ENCODE measurements around the gene WDR89.

The WDR89 gene

DNA sequence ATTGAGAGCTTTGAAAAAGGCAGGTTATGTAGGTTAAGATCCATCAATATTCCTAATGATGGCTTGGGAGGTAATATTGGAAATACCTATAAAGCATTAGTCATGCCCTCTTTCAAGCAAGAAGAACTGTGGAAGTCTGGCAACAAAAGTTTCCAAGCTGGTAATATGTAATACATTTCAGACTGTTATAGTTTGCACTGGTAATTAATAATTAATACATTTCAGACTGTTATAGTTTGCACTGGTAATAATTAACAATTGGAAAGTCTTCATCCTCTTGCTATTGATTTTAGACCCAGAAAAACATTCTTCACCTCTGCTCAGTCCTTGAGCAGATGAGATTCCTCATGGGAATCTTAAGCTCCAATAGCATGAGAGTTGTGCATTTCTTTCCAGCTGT lies 29.0 kb upstream of the WDR89 start:
- H3K27me3 ChIP-seq (ENCODE audit: insufficient read depth, poor library complexity, severe bottlenecking): no peaks in the 10 kb centered on the region
- H3K4me3 ChIP-seq (replicated peaks; ENCODE audit: insufficient read depth, low read length): no peak overlapping the region
- no peak for DNase-seq (ENCODE audit: low read depth in 1 of 2, low spot score in 1 of 2)
- H3K27ac ChIP-seq (replicated peaks): no peak overlapping the region
- TF ChIP-seq GABPA (IDR thresholded peaks at IDR 0.05; ENCODE audit: low read depth): no peak
- no peak for TF ChIP-seq CTCF (IDR thresholded peaks at IDR 0.05; ENCODE audit: insufficient read depth, low read length)
- no peak for TF ChIP-seq POLR2AphosphoS5 (IDR thresholded peaks at IDR 0.05; ENCODE audit: low read depth)
- TF ChIP-seq, protein P1, sequence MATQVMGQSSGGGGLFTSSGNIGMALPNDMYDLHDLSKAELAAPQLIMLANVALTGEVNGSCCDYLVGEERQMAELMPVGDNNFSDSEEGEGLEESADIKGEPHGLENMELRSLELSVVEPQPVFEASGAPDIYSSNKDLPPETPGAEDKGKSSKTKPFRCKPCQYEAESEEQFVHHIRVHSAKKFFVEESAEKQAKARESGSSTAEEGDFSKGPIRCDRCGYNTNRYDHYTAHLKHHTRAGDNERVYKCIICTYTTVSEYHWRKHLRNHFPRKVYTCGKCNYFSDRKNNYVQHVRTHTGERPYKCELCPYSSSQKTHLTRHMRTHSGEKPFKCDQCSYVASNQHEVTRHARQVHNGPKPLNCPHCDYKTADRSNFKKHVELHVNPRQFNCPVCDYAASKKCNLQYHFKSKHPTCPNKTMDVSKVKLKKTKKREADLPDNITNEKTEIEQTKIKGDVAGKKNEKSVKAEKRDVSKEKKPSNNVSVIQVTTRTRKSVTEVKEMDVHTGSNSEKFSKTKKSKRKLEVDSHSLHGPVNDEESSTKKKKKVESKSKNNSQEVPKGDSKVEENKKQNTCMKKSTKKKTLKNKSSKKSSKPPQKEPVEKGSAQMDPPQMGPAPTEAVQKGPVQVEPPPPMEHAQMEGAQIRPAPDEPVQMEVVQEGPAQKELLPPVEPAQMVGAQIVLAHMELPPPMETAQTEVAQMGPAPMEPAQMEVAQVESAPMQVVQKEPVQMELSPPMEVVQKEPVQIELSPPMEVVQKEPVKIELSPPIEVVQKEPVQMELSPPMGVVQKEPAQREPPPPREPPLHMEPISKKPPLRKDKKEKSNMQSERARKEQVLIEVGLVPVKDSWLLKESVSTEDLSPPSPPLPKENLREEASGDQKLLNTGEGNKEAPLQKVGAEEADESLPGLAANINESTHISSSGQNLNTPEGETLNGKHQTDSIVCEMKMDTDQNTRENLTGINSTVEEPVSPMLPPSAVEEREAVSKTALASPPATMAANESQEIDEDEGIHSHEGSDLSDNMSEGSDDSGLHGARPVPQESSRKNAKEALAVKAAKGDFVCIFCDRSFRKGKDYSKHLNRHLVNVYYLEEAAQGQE (IDR thresholded peaks at IDR 0.05; ENCODE audit: insufficient replicate concordance, low read depth): no peak
- TF ChIP-seq SPI1 (IDR thresholded peaks at IDR 0.05; ENCODE audit: borderline replicate concordance, low read depth): no peak

- DNase-seq (ENCODE audit: low read depth in 1 of 2, low spot score in 1 of 2): no peak
- Histone ChIP-seq H3K27ac (replicated peaks) (no peak overlapping the region), H3K27me3 (ENCODE audit: insufficient read depth, poor library complexity, severe bottlenecking) (no peaks in the 10 kb centered on the region), H3K4me3 (replicated peaks; ENCODE audit: insufficient read depth, low read length) (no peak overlapping the region)
- no peak for TF ChIP-seq CTCF (IDR thresholded peaks at IDR 0.05; ENCODE audit: insufficient read depth, low read length)
- no peak for TF ChIP-seq POLR2AphosphoS5 (IDR thresholded peaks at IDR 0.05; ENCODE audit: low read depth)
- no peak for TF ChIP-seq GABPA (IDR thresholded peaks at IDR 0.05; ENCODE audit: low read depth)
- TF ChIP-seq, protein P1 (IDR thresholded peaks at IDR 0.05; ENCODE audit: insufficient replicate concordance, low read depth): no peak
- no peak for TF ChIP-seq SPI1 (IDR thresholded peaks at IDR 0.05; ENCODE audit: borderline replicate concordance, low read depth)
Measured at GRCh38 chr14:63666335-63666734, 24.7 kb upstream of the WDR89 start.

DNA sequence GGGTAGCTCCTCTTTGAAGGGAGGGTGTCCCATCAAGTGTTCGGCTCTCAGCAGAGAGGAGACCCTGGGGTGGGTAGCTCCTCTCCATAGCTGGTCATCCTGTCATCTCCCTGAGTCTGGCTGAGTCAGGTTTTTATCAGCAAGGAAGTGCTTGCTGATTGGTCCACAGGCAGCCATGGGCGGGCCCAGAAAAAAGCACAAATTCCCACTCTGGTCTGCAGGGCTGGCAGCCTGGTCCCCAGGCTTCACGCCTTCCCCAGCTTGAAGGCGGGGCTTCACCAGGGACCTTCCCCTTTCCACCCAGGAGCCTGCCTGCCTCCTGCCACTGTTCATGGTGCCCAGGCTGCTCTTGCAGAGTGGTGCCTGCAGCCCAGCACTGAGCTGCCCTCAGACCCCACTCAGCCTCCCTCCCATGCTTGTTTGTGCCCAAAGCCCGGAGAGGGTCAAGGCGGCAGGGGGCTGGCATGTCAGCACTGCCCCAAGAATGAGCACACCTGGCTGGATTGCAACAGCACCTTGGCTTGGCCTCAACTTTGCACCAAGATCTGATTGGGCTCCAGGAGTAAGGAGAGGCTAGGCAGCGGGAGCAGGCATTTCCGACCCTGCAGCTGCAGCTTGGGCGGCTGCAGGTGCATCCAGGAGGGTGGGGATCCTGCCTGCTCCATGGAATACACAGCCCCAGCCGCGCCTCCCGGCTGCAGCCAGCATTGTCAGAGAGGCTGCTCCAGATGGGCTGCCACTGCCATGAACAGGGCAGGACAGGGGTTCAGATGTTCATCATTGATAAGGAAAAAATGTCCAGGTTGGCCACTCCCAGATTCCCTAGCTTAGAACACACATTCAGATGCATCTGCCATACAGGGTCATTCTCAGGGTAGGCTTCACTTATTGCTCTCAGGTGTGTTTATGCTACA lies 22.0 kb upstream of the WDR89 start:
- H3K27me3 ChIP-seq (ENCODE audit: insufficient read depth, poor library complexity, severe bottlenecking): no peaks in the 10 kb centered on the region
- no peak overlapping the region for H3K4me3 ChIP-seq (replicated peaks; ENCODE audit: insufficient read depth, low read length)
- DNase-seq (ENCODE audit: low read depth in 1 of 2, low spot score in 1 of 2): no peak
- TF ChIP-seq POLR2AphosphoS5 (IDR thresholded peaks at IDR 0.05; ENCODE audit: low read depth): no peak
- TF ChIP-seq CTCF (IDR thresholded peaks at IDR 0.05; ENCODE audit: insufficient read depth, low read length): no peak
- TF ChIP-seq, protein P1 (IDR thresholded peaks at IDR 0.05; ENCODE audit: insufficient replicate concordance, low read depth): no peak
- no peak for TF ChIP-seq GABPA (IDR thresholded peaks at IDR 0.05; ENCODE audit: low read depth)
- no peak for TF ChIP-seq SPI1 (IDR thresholded peaks at IDR 0.05; ENCODE audit: borderline replicate concordance, low read depth)
- no peak overlapping the region for H3K27ac ChIP-seq (replicated peaks)
